Right lobe of liver (tissue), 4 donors: ENCODE data around the gene FDX1.

Source experiments
- CTCF ChIP-seq, 4 donors: fragments of 200-600 bp in 3 of 4; fragments of 450-650 bp in 1 of 4; IDR thresholded peaks; one replicate each; pipeline versions ENCODE4 v1.5.1 to v1.8.0; 2016 to 2022; ENCODE audit warnings: antibody characterized with exemption in 4 of 4, mild to moderate bottlenecking in 2 of 4
- POLR2A ChIP-seq: fragments of 450-650 bp; IDR thresholded peaks from one replicate; pipeline ENCODE4 v1.6.1; 2017; ENCODE audit warnings: antibody characterized with exemption, mild to moderate bottlenecking
- donor health status: DM: no; HTN: no; CAD: no.
- donor health status: DM: no; HTN: no; CAD: no.
- donor health status: DM: no; HTN: yes; CAD: no.

DNA sequence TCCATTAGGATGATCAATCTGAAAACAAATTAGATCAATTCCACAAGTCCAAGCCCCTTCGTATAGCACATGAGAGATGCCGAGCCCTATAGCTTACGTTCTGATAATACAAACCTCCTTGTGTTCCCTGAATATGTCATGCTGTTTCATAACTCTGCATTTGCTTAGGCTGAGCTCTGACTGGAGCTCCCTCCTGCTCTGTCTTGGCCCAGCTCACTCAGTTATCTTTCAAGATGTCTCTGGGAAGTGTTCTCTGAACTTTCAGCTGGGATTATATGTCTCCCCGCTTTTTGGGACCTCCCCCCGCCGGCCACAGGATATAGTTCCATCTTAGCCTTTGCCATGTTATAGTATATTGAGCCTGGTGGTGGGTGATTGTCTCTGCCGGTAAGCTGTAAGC lies 44.0 kb downstream of the FDX1 start:
- TF ChIP-seq CTCF (IDR thresholded peaks at IDR 0.05) (no peak), POLR2A (no peak)
